GM06990 (cell line): ENCODE data around the gene TMTC3.

Experiments used
- DNase-seq: peaks from one replicate; pipeline ENCODE4 v3.0.0-alpha.2; 2011; ENCODE audit not compliant: insufficient read length; ENCODE audit errors: extremely low read depth
- H3K27me3 ChIP-seq: replicated peaks from 2 replicates; pipeline ENCODE4 v1.6.0; 2011; ENCODE audit warnings: low read length; ENCODE audit not compliant: control insufficient read depth, insufficient read depth
- H3K36me3 ChIP-seq: 2 replicates; pipeline ENCODE4 v1.5.1; 2011; ENCODE audit warnings: low read length; ENCODE audit not compliant: control insufficient read depth, insufficient read depth
- H3K4me3 ChIP-seq: replicated peaks from 2 replicates; pipeline ENCODE4 v1.5.1; 2011; ENCODE audit warnings: low read depth, mild to moderate bottlenecking, control low read depth, low read length
- TF ChIP-seq, protein P1 (sequence below): IDR thresholded peaks from 2 replicates; pipeline ENCODE4 v1.5.1; 2011; ENCODE audit warnings: low read length, control low read depth, mild to moderate bottlenecking, inconsistent platforms; ENCODE audit not compliant: insufficient read depth, poor library complexity, severe bottlenecking

TMTC3 gene

DNA sequence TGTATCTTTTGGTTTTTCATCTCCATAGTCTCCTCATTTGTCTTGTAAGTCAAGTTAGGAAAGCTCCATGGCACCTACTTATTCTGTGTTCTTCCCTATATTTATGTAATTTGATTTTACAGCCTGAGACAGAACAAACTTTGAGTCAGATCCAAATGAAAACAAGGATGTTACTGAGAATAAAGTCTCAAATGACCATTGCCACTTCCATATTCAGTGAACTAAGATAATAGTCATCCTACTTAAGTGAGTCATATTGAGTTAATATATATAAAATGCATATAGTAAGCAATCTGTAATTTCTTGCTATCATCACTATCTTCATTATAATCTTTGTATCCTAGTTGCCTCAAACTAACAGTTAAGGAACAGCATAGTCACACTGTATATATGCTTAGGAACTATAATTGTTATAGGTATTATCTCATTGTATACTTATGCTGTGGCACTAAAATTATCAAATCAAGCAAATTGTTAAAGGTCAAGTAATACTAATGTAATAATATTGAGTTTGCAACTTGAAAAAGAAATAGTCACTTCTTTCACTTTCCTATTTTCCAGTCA is 30.8 kb downstream of the TMTC3 start:
- TF ChIP-seq, protein P1, sequence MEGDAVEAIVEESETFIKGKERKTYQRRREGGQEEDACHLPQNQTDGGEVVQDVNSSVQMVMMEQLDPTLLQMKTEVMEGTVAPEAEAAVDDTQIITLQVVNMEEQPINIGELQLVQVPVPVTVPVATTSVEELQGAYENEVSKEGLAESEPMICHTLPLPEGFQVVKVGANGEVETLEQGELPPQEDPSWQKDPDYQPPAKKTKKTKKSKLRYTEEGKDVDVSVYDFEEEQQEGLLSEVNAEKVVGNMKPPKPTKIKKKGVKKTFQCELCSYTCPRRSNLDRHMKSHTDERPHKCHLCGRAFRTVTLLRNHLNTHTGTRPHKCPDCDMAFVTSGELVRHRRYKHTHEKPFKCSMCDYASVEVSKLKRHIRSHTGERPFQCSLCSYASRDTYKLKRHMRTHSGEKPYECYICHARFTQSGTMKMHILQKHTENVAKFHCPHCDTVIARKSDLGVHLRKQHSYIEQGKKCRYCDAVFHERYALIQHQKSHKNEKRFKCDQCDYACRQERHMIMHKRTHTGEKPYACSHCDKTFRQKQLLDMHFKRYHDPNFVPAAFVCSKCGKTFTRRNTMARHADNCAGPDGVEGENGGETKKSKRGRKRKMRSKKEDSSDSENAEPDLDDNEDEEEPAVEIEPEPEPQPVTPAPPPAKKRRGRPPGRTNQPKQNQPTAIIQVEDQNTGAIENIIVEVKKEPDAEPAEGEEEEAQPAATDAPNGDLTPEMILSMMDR = no peak
- Histone ChIP-seq H3K27me3 (no peaks in the 10 kb centered on the region), H3K36me3 (peaks cover 3% of the 10 kb centered on the region; the same call in 1 of the 2 replicates), H3K4me3 (no peak overlapping the region)
- DNase-seq = no peak

DNA sequence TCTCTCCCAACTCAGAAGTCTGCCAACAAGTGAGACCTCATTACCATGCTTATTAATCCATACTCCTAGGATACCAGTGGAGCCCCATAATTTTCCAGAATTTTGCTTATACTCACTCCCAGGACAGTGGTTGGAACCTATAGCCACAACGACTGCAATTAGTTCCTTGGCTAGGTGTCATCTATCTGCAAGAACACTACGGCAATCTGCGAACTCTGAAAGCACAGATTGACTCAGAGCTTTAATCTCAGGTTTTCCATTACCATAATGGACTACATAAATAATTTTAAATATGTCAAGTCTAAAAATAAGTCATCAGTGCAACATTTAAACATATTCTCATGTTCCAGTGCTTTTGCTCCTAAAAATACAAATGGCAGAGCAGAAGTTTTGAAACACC is 33.4 kb downstream of the TMTC3 start:
- H3K4me3 ChIP-seq = no peak overlapping the region
- TF ChIP-seq, protein P1 = no peak
- DNase-seq = no peak
- H3K36me3 ChIP-seq = peaks cover 4% of the 10 kb centered on the region
- H3K27me3 ChIP-seq = no peaks in the 10 kb centered on the region

DNA sequence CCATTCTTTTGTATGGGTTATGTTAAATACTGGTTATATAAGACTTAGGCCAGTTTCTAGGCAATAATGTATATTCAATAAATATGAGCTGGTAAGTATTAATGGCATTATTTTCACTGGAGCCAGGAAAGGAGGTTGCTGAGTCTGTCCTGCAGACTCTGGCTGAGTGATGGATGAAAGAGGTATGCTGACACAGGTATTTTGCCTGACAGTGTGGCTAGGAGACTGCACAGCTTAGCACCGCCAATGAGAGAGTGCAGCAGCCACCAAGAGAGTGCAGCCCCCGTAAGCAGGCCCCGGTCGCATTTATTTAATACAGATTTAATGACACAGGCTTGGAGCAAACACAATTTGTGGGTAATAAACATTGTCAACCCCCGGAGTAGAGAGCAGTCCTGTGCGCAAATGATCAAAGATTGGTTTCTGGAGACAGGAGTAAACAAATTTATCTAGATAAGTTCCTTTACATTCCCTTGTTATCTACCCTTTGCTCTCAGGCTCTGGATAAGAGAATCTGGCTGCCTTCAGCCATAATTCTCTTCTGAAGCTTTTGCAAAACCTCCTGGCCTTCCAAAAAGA is 37.4 kb downstream of the TMTC3 start:
- H3K4me3 ChIP-seq = no peak overlapping the region
- no peaks in the 10 kb centered on the region for H3K27me3 ChIP-seq
- TF ChIP-seq, protein P1 = no peak
- no peak for DNase-seq
- H3K36me3 ChIP-seq = peaks cover 4% of the 10 kb centered on the region

DNA sequence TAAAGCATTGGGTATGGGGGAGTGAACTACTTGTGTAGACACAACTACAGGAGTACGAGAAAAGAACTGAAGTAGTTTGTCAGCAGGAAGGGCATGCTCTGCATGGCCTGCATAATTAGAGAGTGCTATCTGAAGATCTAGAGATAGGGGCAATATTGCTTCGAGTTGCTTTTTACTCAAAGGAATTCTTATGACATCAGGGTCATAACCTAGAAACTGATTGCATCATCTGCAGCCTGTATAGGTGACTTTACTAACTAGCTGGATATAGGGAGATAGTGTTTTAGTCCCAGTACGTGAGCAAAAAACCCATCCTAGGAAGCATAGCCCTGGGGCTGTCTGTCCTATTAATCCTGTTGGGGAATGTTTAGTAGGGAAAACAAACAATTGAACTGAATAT is 39.8 kb downstream of the TMTC3 start:
- TF ChIP-seq, protein P1 = no peak

DNA sequence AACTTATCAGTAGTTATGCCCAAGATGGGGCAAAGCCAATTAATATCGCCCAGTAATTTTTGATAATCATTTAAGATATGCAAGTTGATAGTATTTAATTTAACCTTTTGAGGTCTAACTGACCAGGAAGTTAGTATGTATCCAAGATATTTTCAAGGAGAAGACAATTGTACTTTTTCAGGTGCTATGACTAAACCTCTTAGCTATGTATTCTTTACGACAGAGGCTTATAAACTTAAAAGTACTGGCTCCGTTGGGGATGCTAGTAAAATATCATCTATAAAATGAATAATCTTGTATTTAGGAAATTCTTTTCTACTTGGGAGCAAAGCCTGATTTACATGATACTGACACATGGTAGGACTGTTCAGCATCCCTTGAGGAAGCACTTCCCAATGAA is 40.3 kb downstream of the TMTC3 start:
- H3K4me3 ChIP-seq = no peak overlapping the region
- H3K36me3 ChIP-seq = peaks cover 3% of the 10 kb centered on the region
- no peaks in the 10 kb centered on the region for H3K27me3 ChIP-seq
- TF ChIP-seq, protein P1 = no peak
- no peak for DNase-seq

More for the DNA sequence above, 39.8 kb downstream of the TMTC3 start:
- Histone ChIP-seq H3K36me3 (peaks cover 3% of the 10 kb centered on the region), H3K27me3 (no peaks in the 10 kb centered on the region), H3K4me3 (no peak overlapping the region)
- no peak for DNase-seq
